HCT116 (cell line): ENCODE measurements around the gene HS6ST1. TPM values are rescaled to one million over a fixed set of nuclear protein-coding genes. Genes with fewer than 3 reads are reported as not detected.

ENCODE experiments used
- ATAC-seq: fragments of 200-7000 bp; cut with Tn5 transposase; 2 replicates; pipeline ENCODE4 v1.9.1; 2020; ENCODE audit warnings: mild to moderate bottlenecking, moderate library complexity
- BruUV-seq: library from RNA; stranded (reverse); fragments of 400-500 nt; replicated peaks from 2 replicates; lab custom pipeline; 2021; lab: Mats Ljungman, UMichigan
- CTCF ChIA-PET: fragments of 300-600 bp; sonication (Branson Sonifier 250); formaldehyde crosslinking; loops from one replicate; lab custom pipeline; 2021; ENCODE audit warnings: antibody characterized with exemption; lab: Charles Lee
- POLR2A ChIA-PET: fragments of 300-600, 350-600 bp; sonication (Branson Sonifier 250); formaldehyde crosslinking; loops from one replicate; lab custom pipeline; 2021; ENCODE audit warnings: antibody characterized with exemption; lab: Charles Lee
- RAD21 ChIA-PET, 2 experiments: fragments of 300-600 bp; sonication (Branson Sonifier 250); formaldehyde crosslinking; loops; one replicate each; lab custom pipeline; 2023; ENCODE audit warnings: low total read pairs in 2 of 2; ENCODE audit not compliant: uncharacterized antibody in 2 of 2, unreplicated experiment in 2 of 2, low non-redundant PET in 1 of 2; lab: Charles Lee
- DNase-seq: peaks from one replicate; pipeline ENCODE4 v3.0.0-alpha.2; 2010; ENCODE audit warnings: low read depth, low spot score
- H2AFZ ChIP-seq: fragments of 200-600 bp; shearing (Covaris generic), sonication (generic); 2 replicates; pipeline ENCODE4 v1.6.1; 2017; ENCODE audit warnings: low read depth, mixed run types, mixed read lengths, antibody characterized with exemption, low read length; ENCODE audit not compliant: poor library complexity, severe bottlenecking
- H3K27ac ChIP-seq: 2 replicates; pipeline ENCODE4 v1.5.1; 2012; ENCODE audit warnings: low read depth, low read length
- H3K27me3 ChIP-seq: fragments of 200-600 bp; sonication (generic); 2 replicates; pipeline ENCODE4 v1.6.1; 2016; ENCODE audit warnings: mixed run types, low read length, mixed read lengths; ENCODE audit not compliant: insufficient read depth
- H3K36me3 ChIP-seq, 2 experiments: fragments of 200-500 bp in 1 of 2; fragments of 200-600 bp in 1 of 2; sonication (Bioruptor generic) in 1 of 2; sonication (generic) in 1 of 2; 2 replicates each; pipeline versions ENCODE4 v1.5.1 to v1.6.1; 2014 to 2016; ENCODE audit warnings: low read length in 2 of 2, inconsistent platforms in 1 of 2, mixed read lengths in 1 of 2, mixed run types in 1 of 2; ENCODE audit not compliant: insufficient read depth in 2 of 2, control insufficient read depth in 1 of 2
- H3K4me1 ChIP-seq, 2 experiments: fragments of 200-600 bp in 1 of 2; sonication (generic) in 1 of 2; 2 replicates each; pipeline versions ENCODE4 v1.5.1 to v1.6.1; 2012 to 2017; ENCODE audit warnings: low read length in 2 of 2, inconsistent platforms in 1 of 2, mild to moderate bottlenecking in 1 of 2, mixed read lengths in 1 of 2, mixed run types in 1 of 2, moderate library complexity in 1 of 2; ENCODE audit not compliant: insufficient read depth in 2 of 2, control insufficient read depth in 1 of 2
- H3K4me2 ChIP-seq: fragments of 200-600 bp; sonication (generic); 2 replicates; pipeline ENCODE4 v1.6.1; 2017; ENCODE audit warnings: mixed run types, low read length, mixed read lengths
- H3K4me3 ChIP-seq, 2 experiments: fragments of 200-600 bp in 1 of 2; sonication (generic) in 1 of 2; replicated peaks in 1 of 2; 2 replicates each; pipeline ENCODE4 v1.5.1; 2011 to 2016; ENCODE audit warnings: low read length in 2 of 2, control low read depth in 1 of 2, low read depth in 1 of 2, mild to moderate bottlenecking in 1 of 2, mixed read lengths in 1 of 2, mixed run types in 1 of 2
- H3K79me2 ChIP-seq: fragments of 200-600 bp; sonication (generic); 2 replicates; pipeline ENCODE4 v1.6.1; 2017; ENCODE audit warnings: mild to moderate bottlenecking, mixed run types, low read length, moderate library complexity, mixed read lengths; ENCODE audit not compliant: insufficient read depth
- H3K9ac ChIP-seq: fragments of 200-600 bp; sonication (generic); 2 replicates; pipeline ENCODE4 v1.6.1; 2016; ENCODE audit warnings: low read length, mixed read lengths
- H3K9me2 ChIP-seq: fragments of 200-600 bp; sonication (generic), shearing (Covaris generic); 2 replicates; pipeline ENCODE4 v1.6.1; 2017; ENCODE audit warnings: mixed run types, mild to moderate bottlenecking, moderate library complexity; ENCODE audit not compliant: insufficient read depth
- H3K9me3 ChIP-seq, 2 experiments: fragments of 200-500 bp in 1 of 2; fragments of 200-600 bp in 1 of 2; sonication (Bioruptor generic) in 1 of 2; sonication (generic) in 1 of 2; 2 replicates each; pipeline ENCODE4 v1.6.1; 2014 to 2017; ENCODE audit warnings: low read length in 2 of 2, mixed read lengths in 2 of 2, inconsistent platforms in 1 of 2, low read depth in 1 of 2, mild to moderate bottlenecking in 1 of 2, mixed run types in 1 of 2, moderate library complexity in 1 of 2; ENCODE audit not compliant: control insufficient read depth in 1 of 2, insufficient read depth in 1 of 2
- H4K20me1 ChIP-seq: fragments of 200-600 bp; sonication (generic), shearing (Covaris generic); 2 replicates; pipeline ENCODE4 v1.6.1; 2017; ENCODE audit warnings: mixed run types, mild to moderate bottlenecking, moderate library complexity; ENCODE audit not compliant: insufficient read depth
- CBX3 ChIP-seq: IDR thresholded peaks from 2 replicates; pipeline ENCODE4 v1.6.1; 2012; ENCODE audit warnings: low read depth
- CEBPB ChIP-seq: IDR thresholded peaks from 2 replicates; pipeline ENCODE4 v1.6.1; 2012; ENCODE audit warnings: low read depth
- EGR1 ChIP-seq: IDR thresholded peaks from 2 replicates; pipeline ENCODE4 v1.6.1; 2012; ENCODE audit warnings: low read depth
- ELF1 ChIP-seq: IDR thresholded peaks from 2 replicates; pipeline ENCODE4 v1.6.1; 2012; ENCODE audit warnings: low read depth, borderline replicate concordance
- EZH2 ChIP-seq: fragments of 200-600 bp; sonication (generic); IDR thresholded peaks from 2 replicates; pipeline ENCODE4 v1.6.1; 2017; ENCODE audit warnings: antibody characterized with exemption, mixed run types
- EZH2phosphoT487 ChIP-seq: fragments of 200-600 bp; IDR thresholded peaks from 2 replicates; pipeline ENCODE4 v1.6.1; 2018; ENCODE audit warnings: antibody characterized with exemption, borderline replicate concordance
- JUND ChIP-seq: IDR thresholded peaks from 2 replicates; pipeline ENCODE4 v1.6.1; 2012
- POLR2A ChIP-seq: IDR thresholded peaks from 2 replicates; pipeline ENCODE4 v1.7.0; 2011; ENCODE audit warnings: borderline replicate concordance; ENCODE audit not compliant: insufficient read depth, insufficient read length; ENCODE audit errors: extremely low read depth
- RAD21 ChIP-seq: IDR thresholded peaks from 2 replicates; pipeline ENCODE4 v1.6.1; 2012; ENCODE audit warnings: low read depth, mild to moderate bottlenecking
- REST ChIP-seq: IDR thresholded peaks from 2 replicates; pipeline ENCODE4 v1.6.1; 2012; ENCODE audit warnings: low read depth
- SIN3A ChIP-seq: IDR thresholded peaks from 2 replicates; pipeline ENCODE4 v1.6.1; 2012; ENCODE audit warnings: low read depth
- SP1 ChIP-seq: IDR thresholded peaks from 2 replicates; pipeline ENCODE4 v1.6.1; 2012; ENCODE audit warnings: low read depth
- SRF ChIP-seq: IDR thresholded peaks from 2 replicates; pipeline ENCODE4 v1.6.1; 2012; ENCODE audit warnings: low read depth
- TCF7L2 ChIP-seq: IDR thresholded peaks from 2 replicates; pipeline ENCODE4 v1.7.0; 2011; ENCODE audit warnings: borderline replicate concordance, inconsistent platforms; ENCODE audit not compliant: insufficient read depth, insufficient read length; ENCODE audit errors: extremely low read depth
- ZFX ChIP-seq: fragments of 450-650 bp; IDR thresholded peaks from 2 replicates; pipeline ENCODE4 v1.6.1; 2017
- intact Hi-C: fragments of 100-400 bp; cut with micrococcal nuclease; formaldehyde crosslinking; loops from 2 replicates; pipeline ENCODE4 v1.10.0; 2022
- total RNA-seq: library from RNA; stranded (reverse); gene quantifications from one replicate; pipeline ENCODE4 v1.2.1, GENCODE V29; 2021; ENCODE audit not compliant: unreplicated experiment
- TF ChIP-seq, protein P1 (sequence below), 3 experiments: fragments of 200-600 bp in 1 of 3; sonication (generic) in 1 of 3; IDR thresholded peaks in 2 of 3; conservative IDR thresholded peaks in 1 of 3; 2 replicates each; pipeline ENCODE4 v1.5.1; 2012 to 2017; ENCODE audit warnings: low read depth in 2 of 3, low read length in 2 of 3, antibody characterized with exemption in 1 of 3, borderline replicate concordance in 1 of 3, control low read depth in 1 of 3, mild to moderate bottlenecking in 1 of 3, mixed read lengths in 1 of 3, mixed run types in 1 of 3, moderate library complexity in 1 of 3; ENCODE audit not compliant: insufficient read depth in 1 of 3

The HS6ST1 gene
- total RNA-seq, 1 experiment from 2014 or later: 35.0 TPM

GRCh38 chr2:128326346-128326745 lies 7.7 kb upstream of the HS6ST1 start:
- H3K9me2 ChIP-seq: no peaks in the 10 kb centered on the region
- no peaks in the 10 kb centered on the region for H3K36me3 ChIP-seq
- no peak overlapping the region for H3K4me3 ChIP-seq
- H3K79me2 ChIP-seq: no peaks in the 10 kb centered on the region
- POLR2A ChIA-PET: no interaction called here
- intact Hi-C loops: no loop called here
- no peaks in the 10 kb centered on the region for H3K27me3 ChIP-seq
- CTCF ChIA-PET: no interaction called here
- H3K4me2 ChIP-seq: no peak overlapping the region
- no peaks in the 10 kb centered on the region for H3K9me3 ChIP-seq
- no peak overlapping the region for H2AFZ ChIP-seq
- RAD21 ChIA-PET: no interaction called here
- no peak overlapping the region for H3K27ac ChIP-seq
- H3K4me1 ChIP-seq: peaks cover 0 to 9% of the 10 kb centered on the region in 2 experiments; a peak in 3 of 4 replicates
- TF ChIP-seq EZH2phosphoT487 (no peak), EZH2 (no peak), JUND (no peak), EGR1 (no peak), SP1 (no peak), POLR2A (no peak), RAD21 (no peak), CBX3 (no peak)
- TF ChIP-seq, protein P1, sequence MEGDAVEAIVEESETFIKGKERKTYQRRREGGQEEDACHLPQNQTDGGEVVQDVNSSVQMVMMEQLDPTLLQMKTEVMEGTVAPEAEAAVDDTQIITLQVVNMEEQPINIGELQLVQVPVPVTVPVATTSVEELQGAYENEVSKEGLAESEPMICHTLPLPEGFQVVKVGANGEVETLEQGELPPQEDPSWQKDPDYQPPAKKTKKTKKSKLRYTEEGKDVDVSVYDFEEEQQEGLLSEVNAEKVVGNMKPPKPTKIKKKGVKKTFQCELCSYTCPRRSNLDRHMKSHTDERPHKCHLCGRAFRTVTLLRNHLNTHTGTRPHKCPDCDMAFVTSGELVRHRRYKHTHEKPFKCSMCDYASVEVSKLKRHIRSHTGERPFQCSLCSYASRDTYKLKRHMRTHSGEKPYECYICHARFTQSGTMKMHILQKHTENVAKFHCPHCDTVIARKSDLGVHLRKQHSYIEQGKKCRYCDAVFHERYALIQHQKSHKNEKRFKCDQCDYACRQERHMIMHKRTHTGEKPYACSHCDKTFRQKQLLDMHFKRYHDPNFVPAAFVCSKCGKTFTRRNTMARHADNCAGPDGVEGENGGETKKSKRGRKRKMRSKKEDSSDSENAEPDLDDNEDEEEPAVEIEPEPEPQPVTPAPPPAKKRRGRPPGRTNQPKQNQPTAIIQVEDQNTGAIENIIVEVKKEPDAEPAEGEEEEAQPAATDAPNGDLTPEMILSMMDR (IDR thresholded peaks at IDR 0.05 in 2 of 3, conservative IDR thresholded peaks at IDR 0.05 in 1 of 3; ENCODE audit: borderline replicate concordance in 1 of 3, insufficient read depth in 1 of 3, low read depth in 2 of 3, low read length in 2 of 3): no peak
- H4K20me1 ChIP-seq: no peaks in the 10 kb centered on the region
- ATAC-seq (no peak), DNase-seq (no peak)
- no TSS peak for BruUV-seq
- no peak overlapping the region for H3K9ac ChIP-seq

DNA sequence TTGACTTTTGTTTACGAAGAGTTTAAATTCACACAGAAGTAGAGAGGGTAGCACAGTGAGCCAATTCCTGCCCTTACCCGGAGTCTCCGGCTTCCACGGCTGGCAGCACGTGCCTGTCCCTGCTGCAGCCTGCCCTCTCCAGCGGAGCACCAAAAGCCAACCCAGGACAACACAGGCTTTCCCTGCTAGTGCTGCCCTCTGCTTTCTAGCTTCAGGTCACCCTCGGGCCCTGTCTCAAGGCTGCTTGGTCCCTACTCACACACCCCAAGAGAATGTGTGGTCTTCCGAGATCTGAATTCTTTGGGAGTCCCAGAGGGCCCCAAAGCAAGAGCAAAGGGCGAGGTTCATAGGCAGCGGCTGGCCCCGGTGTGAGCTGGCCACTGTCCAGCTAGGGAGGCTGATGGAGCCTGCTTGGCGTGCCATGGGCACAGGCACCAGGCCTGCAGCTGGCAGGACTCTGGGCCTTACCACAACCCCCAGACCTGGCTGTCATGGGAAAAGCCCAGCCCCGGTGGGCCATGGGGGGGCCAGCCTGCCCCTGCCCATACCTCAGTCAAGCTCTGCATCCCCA lies 7.0 kb upstream of the HS6ST1 start:
- H3K4me1 ChIP-seq: peaks cover 0 to 11% of the 10 kb centered on the region in 2 experiments; a peak in 3 of 4 replicates
- intact Hi-C loops: no loop called here
- TF ChIP-seq SIN3A (no peak), RAD21 (no peak), JUND (no peak), EZH2phosphoT487 (no peak), ZFX (no peak), CEBPB (no peak), EZH2 (no peak), ELF1 (no peak), REST (no peak), EGR1 (no peak), TCF7L2 (no peak), SRF (no peak)
- H3K27me3 ChIP-seq: no peaks in the 10 kb centered on the region
- ChIA-PET CTCF (no interaction called here), POLR2A (no interaction called here), RAD21 (no interaction called here)
- no peaks in the 10 kb centered on the region for H3K9me3 ChIP-seq
- no TSS peak for BruUV-seq
- H3K4me3 ChIP-seq: no peak overlapping the region
- DNase-seq (no peak), ATAC-seq (no peak)
- no peak overlapping the region for H3K9ac ChIP-seq
- H4K20me1 ChIP-seq: no peaks in the 10 kb centered on the region
- no peak overlapping the region for H3K4me2 ChIP-seq
- H3K36me3 ChIP-seq: no peaks in the 10 kb centered on the region
- H2AFZ ChIP-seq: no peak overlapping the region
- no peaks in the 10 kb centered on the region for H3K79me2 ChIP-seq
- H3K27ac ChIP-seq: no peak overlapping the region
- H3K9me2 ChIP-seq: no peaks in the 10 kb centered on the region
